Osteoblast (primary cell): Measurements from ENCODE around the gene EFNA1. TPM values are rescaled to one million over a fixed set of nuclear protein-coding genes. Genes with fewer than 3 reads are reported as not detected.
"Not testable (repeated sequence)": the region's sequence is repeated elsewhere in the genome, so short reads cannot be mapped to it uniquely, and the experiment has no call there.

ENCODE experiments used
- DNase-seq: peaks from one replicate; pipeline ENCODE4 v3.0.0; 2011; ENCODE audit warnings: low spot score, mixed read lengths; ENCODE audit not compliant: insufficient read length; ENCODE audit errors: missing footprints
- H2AFZ ChIP-seq: 2 replicates; pipeline ENCODE4 v1.6.0; 2011; ENCODE audit warnings: mild to moderate bottlenecking, low read length
- H3K27ac ChIP-seq: 2 replicates; pipeline ENCODE4 v1.5.1; 2011; ENCODE audit warnings: mild to moderate bottlenecking, low read depth, low read length, moderate library complexity
- H3K27me3 ChIP-seq: 2 replicates; pipeline ENCODE4 v1.6.0; 2012; ENCODE audit warnings: mild to moderate bottlenecking, control low read depth, inconsistent platforms, low read length, moderate library complexity; ENCODE audit not compliant: insufficient read depth
- H3K36me3 ChIP-seq: 2 replicates; pipeline ENCODE4 v1.5.1; 2011; ENCODE audit warnings: mild to moderate bottlenecking, low read length, control low read depth, moderate library complexity; ENCODE audit not compliant: insufficient read depth
- H3K4me1 ChIP-seq: 2 replicates; pipeline ENCODE4 v1.5.1; 2011; ENCODE audit warnings: mild to moderate bottlenecking, low read length, control low read depth, moderate library complexity; ENCODE audit not compliant: insufficient read depth
- H3K4me2 ChIP-seq: 2 replicates; pipeline ENCODE4 v1.6.0; 2011; ENCODE audit warnings: mild to moderate bottlenecking, low read length; ENCODE audit not compliant: insufficient read depth
- H3K4me3 ChIP-seq: fragments of 200-600 bp; sonication (generic); 3 replicates; pipeline ENCODE4 v1.5.1; 2012; ENCODE audit warnings: mild to moderate bottlenecking, low read length, inconsistent platforms; ENCODE audit not compliant: insufficient read depth
- H3K79me2 ChIP-seq: 2 replicates; pipeline ENCODE4 v1.6.0; 2012; ENCODE audit warnings: mild to moderate bottlenecking, low read length, control low read depth, inconsistent platforms; ENCODE audit not compliant: insufficient read depth
- H3K9me3 ChIP-seq: 2 replicates; pipeline ENCODE4 v1.5.1; 2011; ENCODE audit warnings: low read depth, low read length, control low read depth
- H4K20me1 ChIP-seq: 2 replicates; pipeline ENCODE4 v1.6.0; 2012; ENCODE audit warnings: mild to moderate bottlenecking, low read length, control low read depth; ENCODE audit not compliant: insufficient read depth
- CTCF ChIP-seq: IDR thresholded peaks from 2 replicates; pipeline ENCODE4 v1.5.1; 2011; ENCODE audit warnings: mild to moderate bottlenecking, low read depth, low read length, moderate library complexity; ENCODE audit errors: extremely low read depth
- total RNA-seq: library from RNA; depleted of rRNA; stranded (reverse); fragments of >200 nt; gene quantifications from 2 replicates; pipeline ENCODE4 v1.2.3, GENCODE V29; 2012

The EFNA1 gene
- total RNA-seq, 1 donor, result 0.36 TPM

DNA sequence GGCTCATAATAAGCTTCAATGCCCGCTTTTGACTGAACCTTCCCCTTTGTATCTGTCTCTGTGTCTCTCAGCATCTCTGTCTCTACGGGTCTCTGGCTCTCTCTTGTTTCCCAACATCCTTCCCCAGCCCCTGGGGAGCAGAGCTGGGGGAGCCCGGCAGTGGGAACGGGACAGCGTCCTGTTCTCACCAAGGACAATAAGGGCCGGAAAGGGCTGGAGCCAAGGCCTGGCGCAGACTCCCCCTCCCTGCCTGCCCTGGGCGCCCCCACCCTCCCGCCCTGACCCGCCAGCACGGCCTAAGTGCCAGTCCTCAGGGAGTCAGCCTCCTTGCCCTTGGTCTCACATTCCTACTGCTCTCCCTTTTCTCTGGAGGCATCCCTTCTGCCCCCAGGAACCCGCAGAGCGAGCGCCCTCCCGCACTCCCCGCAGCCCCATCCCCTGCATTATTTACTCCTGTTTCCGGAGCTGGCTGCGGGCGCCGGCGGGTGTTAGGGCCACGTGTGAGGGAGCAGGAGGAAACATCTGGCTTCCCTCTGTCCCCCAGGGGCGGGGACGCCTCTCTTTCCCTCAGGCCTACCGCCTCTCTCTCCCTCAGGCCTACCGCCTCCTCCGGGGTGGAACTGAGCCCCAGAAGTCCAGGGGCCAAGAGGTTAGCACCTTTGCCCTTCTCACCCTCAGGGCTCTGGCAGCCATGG lies 38.9 kb downstream of the EFNA1 start:
- Histone ChIP-seq H2AFZ (no peak overlapping the region), H3K27ac (no peak overlapping the region), H3K79me2 (peaks cover 7% of the 10 kb centered on the region), H3K4me2 (no peak overlapping the region), H3K36me3 (peaks cover 26% of the 10 kb centered on the region), H3K4me1 (peaks cover 4% of the 10 kb centered on the region), H3K9me3 (no peaks in the 10 kb centered on the region), H3K4me3 (no peak overlapping the region), H3K27me3 (peaks cover 11% of the 10 kb centered on the region), H4K20me1 (peaks cover 14% of the 10 kb centered on the region)
- no peak for TF ChIP-seq CTCF
- DNase-seq, result peak; percentile 62

DNA sequence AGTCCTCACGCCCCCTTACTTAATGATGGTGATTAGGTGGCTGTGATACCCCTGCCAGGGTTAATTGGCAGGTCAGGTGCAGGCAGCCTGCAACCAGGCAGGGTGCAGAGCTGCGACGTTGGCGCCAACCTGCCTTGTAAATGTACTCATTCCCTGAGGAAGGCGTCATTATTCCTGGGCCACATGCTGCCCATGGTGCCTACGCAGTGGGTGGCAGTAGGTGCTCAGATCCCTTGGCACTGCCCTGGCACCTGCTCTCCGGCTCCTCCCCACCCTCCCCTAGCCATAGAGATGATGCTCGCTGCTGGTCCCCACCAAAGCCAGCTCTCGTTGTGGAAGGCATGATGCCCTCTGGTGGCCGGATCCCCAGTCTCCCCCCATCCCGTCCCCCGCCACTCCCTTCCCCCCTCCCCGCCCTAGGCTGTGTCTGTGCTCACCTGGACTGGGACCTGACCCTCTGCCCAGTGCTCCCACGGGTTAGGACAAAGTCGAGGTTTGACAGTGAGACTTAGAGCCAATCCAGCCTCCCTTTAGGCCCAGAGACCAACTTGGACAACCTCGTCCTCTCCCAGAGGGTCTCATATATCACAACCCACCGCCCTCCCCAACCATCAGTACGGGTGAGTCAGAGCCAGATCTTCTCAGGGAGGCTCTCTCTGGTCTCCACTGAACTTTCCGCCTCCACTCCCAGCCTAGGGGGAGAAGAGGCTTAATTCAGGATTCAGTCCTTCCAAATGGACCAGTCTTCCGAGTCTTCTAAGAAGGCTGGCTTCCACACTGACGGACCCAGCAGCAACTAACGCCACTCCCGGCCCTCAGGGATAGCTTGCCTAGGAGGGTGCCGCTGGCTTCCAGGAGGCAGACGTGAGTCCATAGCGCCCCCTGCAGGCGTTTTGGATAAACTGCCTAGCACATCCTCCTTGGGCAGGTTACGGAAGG lies 39.8 kb downstream of the EFNA1 start:
- Histone ChIP-seq H2AFZ (peak overlapping the region; percentile 9), H4K20me1 (peaks cover 14% of the 10 kb centered on the region), H3K36me3 (peaks cover 26% of the 10 kb centered on the region), H3K4me3 (no peak overlapping the region), H3K9me3 (no peaks in the 10 kb centered on the region), H3K4me1 (peaks cover 11% of the 10 kb centered on the region), H3K27ac (no peak overlapping the region), H3K4me2 (peak overlapping the region; percentile 37), H3K79me2 (peaks cover 15% of the 10 kb centered on the region), H3K27me3 (peaks cover 11% of the 10 kb centered on the region)
- TF ChIP-seq CTCF, result peak; percentile 95
- DNase-seq, result peak; percentile 94

- H3K4me3 ChIP-seq, H3K9me3 ChIP-seq, H3K27ac ChIP-seq, H3K4me2 ChIP-seq, H2AFZ ChIP-seq, DNase-seq: not testable (repeated sequence)
- peaks cover 22% of the 10 kb centered on the region for H3K79me2 ChIP-seq
- peaks cover 12% of the 10 kb centered on the region for H3K4me1 ChIP-seq
- H3K36me3 ChIP-seq, result peaks cover 26% of the 10 kb centered on the region
- H3K27me3 ChIP-seq, result peaks cover 11% of the 10 kb centered on the region
- peaks cover 14% of the 10 kb centered on the region for H4K20me1 ChIP-seq
Observed at GRCh38 chr1:155168105-155168445, 40.4 kb downstream of the EFNA1 start.

GRCh38 chr1:155168456-155169210 lies 41.0 kb downstream of the EFNA1 start:
- peaks cover 22% of the 10 kb centered on the region for H3K79me2 ChIP-seq
- peaks cover 14% of the 10 kb centered on the region for H4K20me1 ChIP-seq
- no peak for DNase-seq
- H3K27me3 ChIP-seq, result peaks cover 11% of the 10 kb centered on the region
- no peak overlapping the region for H3K4me2 ChIP-seq
- peaks cover 16% of the 10 kb centered on the region for H3K4me1 ChIP-seq
- no peak for TF ChIP-seq CTCF
- no peaks in the 10 kb centered on the region for H3K9me3 ChIP-seq
- H3K36me3 ChIP-seq, result peaks cover 26% of the 10 kb centered on the region
- H3K27ac ChIP-seq, result no peak overlapping the region
- no peak overlapping the region for H2AFZ ChIP-seq
- no peak overlapping the region for H3K4me3 ChIP-seq
